ENCODE results near the gene MTAP.

The MTAP gene

DNA sequence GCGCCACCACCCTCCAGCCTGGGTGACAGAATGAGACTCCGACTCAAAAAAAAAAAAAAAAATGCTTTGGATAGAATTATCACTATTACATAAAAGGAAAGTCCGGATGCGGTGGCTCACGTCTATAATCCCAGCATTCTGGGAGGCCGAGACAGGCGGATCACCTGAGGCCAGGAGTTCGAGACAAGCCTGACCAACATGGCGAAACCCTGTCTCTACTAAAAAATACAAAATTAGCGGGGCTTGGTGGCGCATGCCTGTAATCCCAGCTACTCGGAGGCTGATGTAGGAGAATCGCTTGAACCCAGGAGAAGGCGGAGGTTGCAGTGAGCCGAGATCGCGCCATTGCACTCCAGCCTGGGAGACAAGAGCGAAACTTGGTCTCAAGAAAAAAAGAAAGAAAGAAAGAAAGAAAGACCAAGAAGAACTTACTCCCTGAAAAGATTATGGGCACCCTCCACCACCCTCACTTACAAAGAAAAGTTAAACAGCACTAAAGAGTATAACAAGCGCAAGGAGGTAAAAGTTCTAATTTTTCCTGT is 174.0 kb downstream of the MTAP start:
- no peak overlapping the region for H3K27ac Mint-ChIP-seq
- no peaks in the 10 kb centered on the region for H3K36me3 Mint-ChIP-seq (ENCODE audit: low read depth)
- TF ChIP-seq, protein P1, sequence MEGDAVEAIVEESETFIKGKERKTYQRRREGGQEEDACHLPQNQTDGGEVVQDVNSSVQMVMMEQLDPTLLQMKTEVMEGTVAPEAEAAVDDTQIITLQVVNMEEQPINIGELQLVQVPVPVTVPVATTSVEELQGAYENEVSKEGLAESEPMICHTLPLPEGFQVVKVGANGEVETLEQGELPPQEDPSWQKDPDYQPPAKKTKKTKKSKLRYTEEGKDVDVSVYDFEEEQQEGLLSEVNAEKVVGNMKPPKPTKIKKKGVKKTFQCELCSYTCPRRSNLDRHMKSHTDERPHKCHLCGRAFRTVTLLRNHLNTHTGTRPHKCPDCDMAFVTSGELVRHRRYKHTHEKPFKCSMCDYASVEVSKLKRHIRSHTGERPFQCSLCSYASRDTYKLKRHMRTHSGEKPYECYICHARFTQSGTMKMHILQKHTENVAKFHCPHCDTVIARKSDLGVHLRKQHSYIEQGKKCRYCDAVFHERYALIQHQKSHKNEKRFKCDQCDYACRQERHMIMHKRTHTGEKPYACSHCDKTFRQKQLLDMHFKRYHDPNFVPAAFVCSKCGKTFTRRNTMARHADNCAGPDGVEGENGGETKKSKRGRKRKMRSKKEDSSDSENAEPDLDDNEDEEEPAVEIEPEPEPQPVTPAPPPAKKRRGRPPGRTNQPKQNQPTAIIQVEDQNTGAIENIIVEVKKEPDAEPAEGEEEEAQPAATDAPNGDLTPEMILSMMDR (IDR thresholded peaks at IDR 0.05; ENCODE audit: unreplicated experiment in 3 of 3) = no peak
- peaks cover 99% of the 10 kb centered on the region for H3K27me3 Mint-ChIP-seq (ENCODE audit: low read depth)
- H3K4me1 Mint-ChIP-seq = peaks cover 6% of the 10 kb centered on the region
- peaks cover 2% of the 10 kb centered on the region for H3K9me3 Mint-ChIP-seq
- no peak overlapping the region for H3K4me3 Mint-ChIP-seq

DNA sequence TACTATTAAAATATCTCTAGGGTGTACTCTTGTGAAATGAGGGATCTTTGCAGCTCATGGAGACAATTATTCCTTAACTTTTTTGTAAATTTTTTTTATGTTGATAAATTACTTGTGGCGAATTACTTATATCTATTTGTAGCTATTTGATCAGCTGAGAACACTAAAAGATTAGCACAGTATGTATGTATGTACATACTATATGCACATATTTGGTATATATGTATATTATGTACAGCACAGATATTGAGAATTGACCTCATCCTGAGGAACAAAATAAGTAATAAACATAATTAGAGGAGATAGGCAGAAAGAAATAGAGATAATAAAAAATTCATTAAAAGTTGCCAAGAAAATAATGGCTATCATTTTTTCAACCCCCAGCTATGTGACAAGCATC is 180.0 kb downstream of the MTAP start:
- Mint-ChIP-seq H3K27me3 (ENCODE audit: low read depth) (peaks cover 99% of the 10 kb centered on the region), H3K4me3 (no peak overlapping the region), H3K9me3 (no peaks in the 10 kb centered on the region)

DNA sequence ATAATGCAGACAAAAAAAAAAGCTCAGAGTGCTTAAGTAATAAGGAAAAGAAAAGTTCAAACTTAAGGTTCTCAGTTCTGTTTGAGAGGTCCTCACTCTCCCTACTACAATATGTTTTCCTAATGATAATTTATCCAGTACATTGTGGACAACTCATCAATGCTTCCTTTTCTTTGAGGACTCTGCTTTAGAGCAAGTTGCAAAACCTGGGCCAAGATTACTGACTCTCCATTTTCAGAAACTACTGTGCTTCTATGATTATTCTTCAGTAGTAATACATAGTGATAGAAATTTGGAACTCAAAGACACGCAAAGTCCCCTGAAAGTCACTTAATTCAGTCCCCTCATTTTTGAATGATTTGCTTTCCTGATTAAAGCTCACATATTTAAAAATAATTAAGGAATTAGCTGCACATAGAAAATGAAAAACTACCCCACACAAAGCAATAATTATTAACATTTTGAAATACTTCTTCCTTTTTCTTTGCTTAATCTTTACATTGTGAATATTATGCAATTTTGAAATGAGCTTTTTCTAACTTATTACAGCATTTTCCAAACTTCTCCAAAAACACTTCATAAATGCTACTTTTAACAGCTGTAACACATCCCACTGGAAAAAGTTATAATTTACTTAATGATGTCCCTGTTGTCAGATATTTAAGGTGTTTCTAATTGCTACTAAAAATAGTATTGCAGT is 180.6 kb downstream of the MTAP start:
- no peaks in the 10 kb centered on the region for H3K4me1 Mint-ChIP-seq
- H3K27me3 Mint-ChIP-seq (ENCODE audit: low read depth) = peaks cover 98% of the 10 kb centered on the region
- H3K4me3 Mint-ChIP-seq = no peak overlapping the region
- no peaks in the 10 kb centered on the region for H3K36me3 Mint-ChIP-seq (ENCODE audit: low read depth)
- no peaks in the 10 kb centered on the region for H3K9me3 Mint-ChIP-seq
- TF ChIP-seq, protein P1 (IDR thresholded peaks at IDR 0.05; ENCODE audit: unreplicated experiment in 3 of 3) = no peak
- H3K27ac Mint-ChIP-seq = no peak overlapping the region

More for the DNA sequence above, 180.0 kb downstream of the MTAP start:
- Mint-ChIP-seq H3K36me3 (ENCODE audit: low read depth) (no peaks in the 10 kb centered on the region), H3K27ac (no peak overlapping the region), H3K4me1 (no peaks in the 10 kb centered on the region)
- TF ChIP-seq, protein P1 (IDR thresholded peaks at IDR 0.05; ENCODE audit: unreplicated experiment in 3 of 3) = no peak

DNA sequence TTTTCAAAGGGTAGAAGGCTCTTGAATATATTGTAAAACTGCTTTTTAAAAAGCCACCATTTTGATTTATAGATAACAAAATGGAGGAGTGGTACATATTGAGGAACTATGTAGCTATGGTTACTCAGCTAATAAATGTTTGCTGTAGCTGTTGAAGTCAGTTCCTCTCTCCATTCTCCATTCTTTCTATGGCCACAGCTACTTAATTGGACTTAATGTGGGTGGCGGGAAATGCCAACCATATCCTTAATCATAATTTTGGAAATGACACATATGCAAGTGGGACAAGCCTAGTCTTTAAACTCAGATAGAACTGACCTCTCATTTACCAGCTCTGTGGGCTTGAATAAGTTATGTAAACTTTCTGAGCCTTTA is 181.1 kb downstream of the MTAP start:
- H3K36me3 Mint-ChIP-seq (ENCODE audit: low read depth) = no peaks in the 10 kb centered on the region
- no peaks in the 10 kb centered on the region for H3K4me1 Mint-ChIP-seq
- H3K9me3 Mint-ChIP-seq = no peaks in the 10 kb centered on the region
- peaks cover 98% of the 10 kb centered on the region for H3K27me3 Mint-ChIP-seq (ENCODE audit: low read depth)
- TF ChIP-seq, protein P1 (IDR thresholded peaks at IDR 0.05; ENCODE audit: unreplicated experiment in 3 of 3) = no peak
- no peak overlapping the region for H3K4me3 Mint-ChIP-seq
- H3K27ac Mint-ChIP-seq = no peak overlapping the region

DNA sequence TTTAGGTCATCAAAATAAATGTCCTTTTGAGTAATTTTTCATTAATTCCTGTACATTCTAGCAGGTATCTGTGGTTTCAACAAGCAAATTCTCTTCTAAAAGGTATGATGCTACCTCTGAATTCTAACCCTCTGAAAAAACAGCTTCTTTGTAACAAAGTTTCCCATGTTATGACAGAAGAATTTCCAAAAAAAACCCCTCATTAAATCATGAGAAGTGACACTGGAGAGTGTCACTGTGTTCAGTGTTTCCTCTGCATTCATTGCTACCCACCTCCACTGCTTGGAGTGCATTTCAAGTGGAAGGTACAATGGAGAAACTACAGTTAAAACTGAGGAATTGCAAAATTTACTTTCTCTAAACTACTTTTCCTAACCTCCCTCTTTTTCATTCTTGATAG is 181.7 kb downstream of the MTAP start:
- TF ChIP-seq, protein P1 (IDR thresholded peaks at IDR 0.05; ENCODE audit: unreplicated experiment in 3 of 3) = no peak
- H3K4me3 Mint-ChIP-seq = no peak overlapping the region
- no peak overlapping the region for H3K27ac Mint-ChIP-seq
- H3K4me1 Mint-ChIP-seq = no peaks in the 10 kb centered on the region
- no peaks in the 10 kb centered on the region for H3K36me3 Mint-ChIP-seq (ENCODE audit: low read depth)
- H3K9me3 Mint-ChIP-seq = no peaks in the 10 kb centered on the region
- H3K27me3 Mint-ChIP-seq (ENCODE audit: low read depth) = peaks cover 98% of the 10 kb centered on the region
